Calu3 (cell line): ENCODE results near the gene RAB28. TPM values are rescaled to one million over a fixed set of nuclear protein-coding genes. Genes with fewer than 3 reads are reported as not detected.

ENCODE experiments used
- BruUV-seq: library from RNA; stranded (reverse); fragments of 400-500 nt; replicated peaks from 2 replicates; lab custom pipeline; 2021; lab: Mats Ljungman, UMichigan
- CTCF ChIA-PET: fragments of 300-600 bp; sonication (Branson Sonifier 250); formaldehyde crosslinking; loops from one replicate; lab custom pipeline; 2022; ENCODE audit warnings: antibody characterized with exemption; lab: Charles Lee
- DNase-seq: peaks from one replicate; pipeline ENCODE4 v3.0.0; 2022
- H3K27ac Mint-ChIP-seq: one replicate; pipeline ENCODE4 v1.8.0; 2022; ENCODE audit warnings: mixed read lengths; ENCODE audit not compliant: unreplicated experiment
- H3K27me3 Mint-ChIP-seq: one replicate; pipeline ENCODE4 v1.8.0; 2022; ENCODE audit warnings: mixed read lengths; ENCODE audit not compliant: unreplicated experiment
- H3K36me3 Mint-ChIP-seq: one replicate; pipeline ENCODE4 v1.8.0; 2022; ENCODE audit warnings: mild to moderate bottlenecking, moderate library complexity, mixed read lengths; ENCODE audit not compliant: insufficient read depth, unreplicated experiment
- H3K4me1 Mint-ChIP-seq: one replicate; pipeline ENCODE4 v1.8.0; 2022; ENCODE audit warnings: mild to moderate bottlenecking, low read depth, mixed read lengths; ENCODE audit not compliant: unreplicated experiment
- H3K4me3 Mint-ChIP-seq: one replicate; pipeline ENCODE4 v1.8.0; 2022; ENCODE audit warnings: mild to moderate bottlenecking, low read depth, moderate library complexity, mixed read lengths; ENCODE audit not compliant: unreplicated experiment
- H3K9me3 Mint-ChIP-seq: one replicate; pipeline ENCODE4 v1.8.0; 2022; ENCODE audit warnings: low read depth, mixed read lengths; ENCODE audit not compliant: unreplicated experiment
- intact Hi-C: fragments of 100-400 bp; cut with micrococcal nuclease; formaldehyde crosslinking; loops from one replicate; pipeline ENCODE4 v1.10.0; 2022; ENCODE audit not compliant: unreplicated experiment
- total RNA-seq: library from RNA; stranded (reverse); gene quantifications from 2 replicates; pipeline ENCODE4 v1.2.3, GENCODE V29; 2022
- TF ChIP-seq, protein P1 (sequence below): fragments of 200-600 bp; IDR thresholded peaks from one replicate; pipeline ENCODE4 v1.8.0; 2022; ENCODE audit warnings: antibody characterized with exemption; ENCODE audit not compliant: unreplicated experiment

RAB28 gene
- total RNA-seq, 1 experiment from 2014 or later = 10.6 TPM

DNA sequence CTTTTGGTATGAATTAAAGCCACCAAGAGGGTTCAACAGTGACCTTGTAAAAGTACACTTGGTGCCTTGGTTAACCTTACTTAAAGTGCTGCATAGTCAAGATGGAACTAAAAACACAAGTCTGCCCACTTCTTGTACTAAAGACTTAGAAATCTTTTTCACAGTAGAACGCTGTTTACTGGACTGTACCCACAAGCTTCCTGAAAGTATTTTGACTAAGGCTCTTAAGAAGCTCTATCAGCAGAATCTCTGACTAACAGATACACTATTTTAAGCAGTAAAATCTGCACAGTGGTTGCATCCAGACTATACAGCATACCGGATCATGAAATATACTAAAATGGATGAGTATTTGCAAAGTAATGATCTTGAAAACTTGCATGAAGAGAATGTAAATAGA is 7.2 kb downstream of the RAB28 start:
- H3K27ac Mint-ChIP-seq = no peak overlapping the region
- no peaks in the 10 kb centered on the region for H3K9me3 Mint-ChIP-seq
- TF ChIP-seq, protein P1, sequence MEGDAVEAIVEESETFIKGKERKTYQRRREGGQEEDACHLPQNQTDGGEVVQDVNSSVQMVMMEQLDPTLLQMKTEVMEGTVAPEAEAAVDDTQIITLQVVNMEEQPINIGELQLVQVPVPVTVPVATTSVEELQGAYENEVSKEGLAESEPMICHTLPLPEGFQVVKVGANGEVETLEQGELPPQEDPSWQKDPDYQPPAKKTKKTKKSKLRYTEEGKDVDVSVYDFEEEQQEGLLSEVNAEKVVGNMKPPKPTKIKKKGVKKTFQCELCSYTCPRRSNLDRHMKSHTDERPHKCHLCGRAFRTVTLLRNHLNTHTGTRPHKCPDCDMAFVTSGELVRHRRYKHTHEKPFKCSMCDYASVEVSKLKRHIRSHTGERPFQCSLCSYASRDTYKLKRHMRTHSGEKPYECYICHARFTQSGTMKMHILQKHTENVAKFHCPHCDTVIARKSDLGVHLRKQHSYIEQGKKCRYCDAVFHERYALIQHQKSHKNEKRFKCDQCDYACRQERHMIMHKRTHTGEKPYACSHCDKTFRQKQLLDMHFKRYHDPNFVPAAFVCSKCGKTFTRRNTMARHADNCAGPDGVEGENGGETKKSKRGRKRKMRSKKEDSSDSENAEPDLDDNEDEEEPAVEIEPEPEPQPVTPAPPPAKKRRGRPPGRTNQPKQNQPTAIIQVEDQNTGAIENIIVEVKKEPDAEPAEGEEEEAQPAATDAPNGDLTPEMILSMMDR = no peak
- intact Hi-C loops = no loop called here
- no peaks in the 10 kb centered on the region for H3K27me3 Mint-ChIP-seq
- H3K4me3 Mint-ChIP-seq = no peak overlapping the region
- CTCF ChIA-PET = no interaction called here
- H3K36me3 Mint-ChIP-seq = no peaks in the 10 kb centered on the region
- no peak for DNase-seq
- peaks cover 7% of the 10 kb centered on the region for H3K4me1 Mint-ChIP-seq
- BruUV-seq = no TSS peak

DNA sequence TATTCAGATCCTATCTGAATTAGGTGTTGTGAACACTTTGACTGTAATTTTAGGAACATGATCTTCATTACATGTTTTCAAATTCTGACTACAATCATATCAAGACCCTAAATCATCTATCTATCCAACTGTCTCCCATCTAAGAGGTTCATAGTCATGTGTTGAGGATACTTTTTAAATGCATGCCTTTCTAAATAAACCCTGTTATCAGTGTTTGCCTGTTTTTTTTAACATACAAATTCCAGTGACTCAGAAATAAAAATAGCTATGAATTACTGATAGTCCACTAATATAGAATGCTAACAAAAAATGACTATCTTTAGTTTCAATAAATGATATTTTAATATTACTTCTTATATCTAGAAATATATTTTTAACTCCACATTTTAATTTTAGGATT is 8.0 kb downstream of the RAB28 start:
- intact Hi-C loops = no loop called here
- CTCF ChIA-PET = no interaction called here
- no TSS peak for BruUV-seq
- no peak for DNase-seq
- H3K9me3 Mint-ChIP-seq = no peaks in the 10 kb centered on the region
- H3K36me3 Mint-ChIP-seq = no peaks in the 10 kb centered on the region
- H3K4me3 Mint-ChIP-seq = no peak overlapping the region
- H3K4me1 Mint-ChIP-seq = no peaks in the 10 kb centered on the region
- H3K27ac Mint-ChIP-seq = no peak overlapping the region
- TF ChIP-seq, protein P1 = no peak
- H3K27me3 Mint-ChIP-seq = no peaks in the 10 kb centered on the region

DNA sequence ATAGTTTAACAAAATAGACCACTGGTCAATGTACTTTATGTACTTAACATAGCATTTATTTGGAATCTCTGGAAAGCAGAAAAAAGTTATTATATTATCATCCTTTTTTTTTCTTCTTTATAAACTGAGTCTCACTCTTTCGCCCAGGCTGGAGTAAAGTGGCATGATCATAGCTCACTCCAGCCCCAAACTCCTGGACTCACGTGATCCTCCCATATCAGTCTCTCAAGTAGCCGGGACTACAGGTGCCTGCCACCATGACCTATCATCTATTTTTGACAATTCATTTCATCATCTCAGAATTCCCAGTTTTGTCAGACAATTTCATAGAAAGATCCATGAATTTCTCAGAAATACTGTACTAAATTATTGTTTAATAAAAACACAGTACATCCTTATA is 12.7 kb downstream of the RAB28 start:
- Mint-ChIP-seq H3K4me1 (no peaks in the 10 kb centered on the region), H3K4me3 (no peak overlapping the region), H3K27ac (no peak overlapping the region), H3K27me3 (no peaks in the 10 kb centered on the region), H3K9me3 (no peaks in the 10 kb centered on the region), H3K36me3 (no peaks in the 10 kb centered on the region)
- TF ChIP-seq, protein P1 = no peak
- BruUV-seq = no TSS peak
- CTCF ChIA-PET = no interaction called here
- no peak for DNase-seq
- intact Hi-C loops = no loop called here

DNA sequence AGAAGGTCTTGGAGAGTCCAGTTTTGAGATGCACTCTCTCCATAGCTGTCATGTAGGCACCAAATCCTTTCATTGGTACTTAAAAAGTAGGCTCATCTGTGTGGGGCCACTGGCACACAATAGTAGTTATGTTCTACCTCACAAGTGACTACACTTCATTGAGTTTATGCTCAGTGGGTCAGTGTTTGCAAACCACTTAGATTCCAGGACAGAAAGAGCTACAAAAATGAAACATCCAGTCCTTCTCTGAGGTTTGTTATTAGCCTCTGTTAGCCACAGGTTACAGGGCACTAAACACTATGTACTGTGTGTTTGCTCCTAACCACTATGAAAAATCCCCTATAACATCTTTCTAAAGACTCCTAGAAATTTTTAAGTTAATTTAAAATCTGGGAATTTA is 13.8 kb downstream of the RAB28 start:
- Mint-ChIP-seq H3K27me3 (no peaks in the 10 kb centered on the region), H3K4me1 (no peaks in the 10 kb centered on the region), H3K4me3 (no peak overlapping the region), H3K9me3 (peaks cover 3% of the 10 kb centered on the region), H3K27ac (no peak overlapping the region), H3K36me3 (no peaks in the 10 kb centered on the region)
- no TSS peak for BruUV-seq
- intact Hi-C loops = no loop called here
- DNase-seq = no peak
- CTCF ChIA-PET = no interaction called here
- TF ChIP-seq, protein P1 = no peak
